ENCODE measurements around the gene PLSCR1. TPM values are rescaled to one million over a fixed set of nuclear protein-coding genes. Genes with fewer than 3 reads are reported as not detected.
A peak's percentile ranks its signal among the peaks of the same experiment; 100 is the strongest.

Gene PLSCR1
- total and polyA plus RNA-seq, 2 of the 4 experiments (the other 2 are of a cell fraction), result 5.6 to 13.2 TPM

DNA sequence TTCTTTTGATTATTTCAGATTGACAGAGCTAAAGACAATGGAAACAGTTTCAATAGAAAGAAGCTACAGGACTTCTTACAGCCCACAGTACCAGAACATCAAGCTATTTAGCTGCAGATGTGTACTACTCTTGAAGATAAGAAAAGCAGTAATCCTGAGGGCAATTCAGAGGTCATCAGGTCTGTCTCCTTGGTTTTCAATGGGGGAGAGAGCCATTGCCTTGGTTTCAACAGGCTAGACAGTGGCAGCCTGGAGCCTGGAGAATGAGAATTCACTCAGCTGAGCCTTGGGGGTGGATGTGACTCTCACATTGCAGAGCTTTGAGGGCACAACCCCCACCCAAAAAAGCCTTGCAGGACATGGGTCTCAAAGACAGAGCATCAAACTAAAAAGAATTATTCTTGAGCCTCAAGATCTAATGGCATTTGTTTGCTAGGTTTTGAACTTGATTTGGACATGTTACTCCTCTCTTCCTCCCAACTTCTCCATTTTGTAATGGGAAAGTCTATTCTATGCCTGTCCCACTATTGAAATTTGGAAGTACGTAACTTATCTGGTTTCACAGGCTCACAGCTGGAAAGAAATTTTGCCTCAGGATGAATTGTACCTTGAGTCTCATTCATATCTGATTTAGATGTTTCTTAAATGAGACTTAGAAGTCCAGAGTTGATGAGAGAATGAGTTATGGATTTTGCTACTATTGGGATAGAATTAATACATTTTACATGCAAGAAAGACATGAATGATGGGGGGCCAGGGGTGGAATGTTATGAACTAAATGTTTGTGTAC is 36.9 kb downstream of the PLSCR1 start:
- Histone ChIP-seq H3K27me3 (ENCODE audit: control insufficient read depth, insufficient read depth, low read length) (no peaks in the 10 kb centered on the region), H2AFZ (replicated peaks; ENCODE audit: low read length, poor library complexity) (no peak overlapping the region), H2AK9ac (replicated peaks; ENCODE audit: low read depth, low read length, poor library complexity) (no peak overlapping the region), H3K56ac (ENCODE audit: extremely low read depth, insufficient read depth, low read length) (0 out of 2 replicates have a peak overlapping the region, but pooled peaks have one; percentile 17), H3K9me1 (ENCODE audit: insufficient read depth, low read length) (no peaks in the 10 kb centered on the region; the same call in 1 of the 2 replicates), H3K23ac (ENCODE audit: low read depth, low read length) (no peak overlapping the region), H3K4me3 (ENCODE audit: insufficient read depth, low read depth, low read length) (no peak overlapping the region), H2BK20ac (ENCODE audit: low read depth, low read length) (peak overlapping the region; percentile 88), H4K5ac (ENCODE audit: low read depth, low read length) (no peak overlapping the region), H3K9me3 (ENCODE audit: control insufficient read depth, insufficient read depth, low read length) (no peaks in the 10 kb centered on the region), H2BK120ac (ENCODE audit: low read depth, low read length) (peak overlapping the region; percentile 85), H3K27ac (ENCODE audit: insufficient read depth, low read length) (peak overlapping the region; percentile 20; the same call in 1 of the 2 replicates), H2BK5ac (ENCODE audit: low read depth, low read length, poor library complexity, severe bottlenecking) (peak overlapping the region; percentile 94), H3K14ac (replicated peaks; ENCODE audit: low read depth, low read length) (peak overlapping the region; percentile 8; the same call in 1 of the 2 replicates), H3K4me2 (ENCODE audit: low read depth, low read length) (no peak overlapping the region), H2AK5ac (ENCODE audit: low read depth, low read length) (peak overlapping the region; percentile 78; the same call in 1 of the 2 replicates), H3K4ac (ENCODE audit: low read depth, low read length) (peak overlapping the region; percentile 44), H3K79me1 (ENCODE audit: low read depth in 1 of 2, low read length in 2 of 2) (no peaks in the 10 kb centered on the region), H4K8ac (ENCODE audit: low read depth in 2 of 2, low read length in 2 of 2) (peak overlapping the region; percentile 32 to 44), H3K4me1 (ENCODE audit: control insufficient read depth, insufficient read depth, low read length) (peaks cover 8% of the 10 kb centered on the region; the same call in 1 of the 2 replicates), H3K36me3 (ENCODE audit: control insufficient read depth, insufficient read depth, low read length) (no peaks in the 10 kb centered on the region), H4K91ac (ENCODE audit: insufficient read depth, low read depth, low read length) (peak overlapping the region; percentile 58), H2BK15ac (ENCODE audit: low read depth, low read length) (peak overlapping the region; percentile 90; the same call in 2 of the 3 replicates), H3K9ac (ENCODE audit: low read depth, low read length) (no peak overlapping the region), H4K20me1 (ENCODE audit: insufficient read depth, low read length) (no peaks in the 10 kb centered on the region), H3K18ac (ENCODE audit: low read depth, low read length) (peak overlapping the region; percentile 92)
- ATAC-seq (ENCODE audit: low read depth), result no peak
- intact Hi-C loops (cut with micrococcal nuclease), result no loop called here
- in situ Hi-C loops (cut with MboI; ENCODE audit: low sequenced_read_pairs), result no loop called here
- BruUV-seq (replicated peaks), result no TSS peak
- no CpG with 5 or more reads among the region's 1 CpG for WGBS, 2 experiments (ENCODE audit: extremely low coverage in 2 of 2, insufficient read length in 1 of 2)
- ChIA-PET POLR2A (ENCODE audit: unreplicated experiment) (interaction anchor here (0.9 kb wide), 1 partner anchor 37 kb away, joined by 3 read pairs; no protein-coding TSS in a partner anchor), CTCF (no interaction called here)
- no peak for DNase-seq
- dilution Hi-C loops (cut with HindIII; ENCODE audit: low sequenced_read_pairs, unreplicated experiment), result no loop called here
- TF ChIP-seq FOS (IDR thresholded peaks at IDR 0.05; ENCODE audit: low read depth, low read length) (no peak), CEBPB (IDR thresholded peaks at IDR 0.05; ENCODE audit: low read depth, low read length) (no peak)
- TF ChIP-seq, protein P1, sequence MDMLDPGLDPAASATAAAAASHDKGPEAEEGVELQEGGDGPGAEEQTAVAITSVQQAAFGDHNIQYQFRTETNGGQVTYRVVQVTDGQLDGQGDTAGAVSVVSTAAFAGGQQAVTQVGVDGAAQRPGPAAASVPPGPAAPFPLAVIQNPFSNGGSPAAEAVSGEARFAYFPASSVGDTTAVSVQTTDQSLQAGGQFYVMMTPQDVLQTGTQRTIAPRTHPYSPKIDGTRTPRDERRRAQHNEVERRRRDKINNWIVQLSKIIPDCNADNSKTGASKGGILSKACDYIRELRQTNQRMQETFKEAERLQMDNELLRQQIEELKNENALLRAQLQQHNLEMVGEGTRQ (IDR thresholded peaks at IDR 0.05; ENCODE audit: low read depth, low read length), result no peak

All from IMR-90 (cell line).